Heart left ventricle (tissue), 16 donors: ENCODE data around the gene ANKZF1. TPM values are rescaled to one million over a fixed set of nuclear protein-coding genes. Genes with fewer than 3 reads are reported as not detected.

Source experiments
- ATAC-seq, 4 donors: fragments of 200-7000 bp; cut with Tn5 transposase; one replicate each; pipeline ENCODE4 v1.9.1; 2020 to 2022; ENCODE audit warnings: moderate library complexity in 4 of 4, mild to moderate bottlenecking in 3 of 4, moderate number of reproducible peaks in 1 of 4
- DNase-seq, 5 donors: peaks; one replicate each; pipeline ENCODE4 v3.0.0-alpha.2; 2020
- H3K27ac ChIP-seq, 12 donors: fragments of 200-600 bp; sonication (generic) in 4 of 12; one replicate each; pipeline versions ENCODE4 v1.5.0 to v1.8.0; 2016 to 2022; ENCODE audit warnings: mild to moderate bottlenecking in 2 of 12
- H3K27me3 ChIP-seq, 9 donors: fragments of 200-600 bp; sonication (generic) in 2 of 9; one replicate each; pipeline versions ENCODE4 v1.5.1 to v1.8.0; 2016 to 2022; ENCODE audit warnings: mild to moderate bottlenecking in 3 of 9
- H3K36me3 ChIP-seq, 9 donors: fragments of 200-600 bp; sonication (generic) in 2 of 9; one replicate each; pipeline versions ENCODE4 v1.5.0 to v1.8.0; 2018 to 2022; ENCODE audit warnings: mild to moderate bottlenecking in 2 of 9
- H3K4me1 ChIP-seq, 12 donors: fragments of 200-600 bp; sonication (generic) in 4 of 12; one replicate each; pipeline versions ENCODE4 v1.5.0 to v1.8.0; 2016 to 2022; ENCODE audit warnings: mild to moderate bottlenecking in 3 of 12
- H3K4me3 ChIP-seq, 12 donors: fragments of 200-600 bp; sonication (generic) in 4 of 12; one replicate each; pipeline versions ENCODE4 v1.5.0 to v1.8.0; 2017 to 2022; ENCODE audit warnings: mild to moderate bottlenecking in 9 of 12, moderate library complexity in 4 of 12
- H3K9me3 ChIP-seq, 12 donors: fragments of 200-600 bp; sonication (generic) in 4 of 12; one replicate each; pipeline versions ENCODE4 v1.5.0 to v1.8.0; 2016 to 2022; ENCODE audit warnings: mild to moderate bottlenecking in 1 of 12
- POLR2A ChIP-seq, 2 donors: fragments of 450-650 bp; IDR thresholded peaks; one replicate each; pipeline ENCODE4 v1.6.1; 2017; ENCODE audit warnings: antibody characterized with exemption in 2 of 2, mild to moderate bottlenecking in 2 of 2, moderate library complexity in 2 of 2
- WGBS, 4 donors: extraction: QIAGEN DNeasy Blood & Tissue Kit in 2 of 4; methylation state at CpG; one replicate each; pipeline versions ENCODE4 v1.1.5 to v1.1.7; 2013 to 2018; 5-methylcytosine and 5-hydroxymethylcytosine counted together
- intact Hi-C, 10 donors: fragments of 100-400 bp; cut with DNase I; formaldehyde crosslinking; loops; one replicate each; pipeline versions ENCODE4 v1.11.1 to v1.14.2; 2022
- polyA plus RNA-seq, 2 donors: library from polyadenylated mRNA; stranded (reverse); fragments of 200-250 nt; gene quantifications; one replicate each; pipeline ENCODE4 v1.2.3, GENCODE V29; 2013
- total RNA-seq, 9 donors: library from RNA; depleted of rRNA in 2 of 9; stranded (reverse); fragments of >200 nt in 2 of 9; fragmentation: NEBNext Ultra II Directional in 3 of 9; extraction: Animal tissue kit (Norgen Biotek cat#: 25700) in 3 of 9; gene quantifications; one replicate each; pipeline versions ENCODE4 v1.1.0 to v1.2.4, GENCODE V29; 2016 to 2023
- TF ChIP-seq, protein P1 (sequence below), 12 donors: fragments of 200-600 bp; sonication (generic) in 4 of 12; IDR thresholded peaks; one replicate each; pipeline versions ENCODE4 v1.5.0 to v1.8.0; 2018 to 2022; ENCODE audit warnings: antibody characterized with exemption in 12 of 12, mild to moderate bottlenecking in 5 of 12
- donor health status: ischemic (EF 13 %, LVEDD 7.1; RV severe dilation, severe dysfunction).
- donor health status: healthy with polysubstance abuse.
- donor health status: DM: no; HTN: yes; CAD: no.
- donor health status: DM: no; HTN: no; CAD: no.
- donor health status: ischemic (EF 25% LVEDD 6.9; RV normal size, moderate dysfunction).
- donor health status: ischemic (EF 25% LVEDD 5.7; RV mildly dilated, moderate dysfunction).
- donor health status: healthy.
- donor health status: DM: yes; HTN: yes; CAD: no.
- donor health status: ischemic (EF 35%, LVEDD 5.7; RV mildly dilated, moderate dysfunction).
- donor health status: nonischemic (EF 11% LVEDD 7.7; RV severe dilation, severe dysfunction).
- donor health status: DM: yes; HTN: yes; CAD: no.
- donor health status: PGD.
- donor health status: ischemic (EF 29% LVEDD 5.4; RV normal size, mild dysfunction).
- donor health status: nonischemic (EF 23%, LVEDD 6.1; RV moderate dilation, normal function).

The ANKZF1 gene
- total and polyA plus RNA-seq, 11 donors: 14.0 to 36.8 (median 26.3) TPM

DNA sequence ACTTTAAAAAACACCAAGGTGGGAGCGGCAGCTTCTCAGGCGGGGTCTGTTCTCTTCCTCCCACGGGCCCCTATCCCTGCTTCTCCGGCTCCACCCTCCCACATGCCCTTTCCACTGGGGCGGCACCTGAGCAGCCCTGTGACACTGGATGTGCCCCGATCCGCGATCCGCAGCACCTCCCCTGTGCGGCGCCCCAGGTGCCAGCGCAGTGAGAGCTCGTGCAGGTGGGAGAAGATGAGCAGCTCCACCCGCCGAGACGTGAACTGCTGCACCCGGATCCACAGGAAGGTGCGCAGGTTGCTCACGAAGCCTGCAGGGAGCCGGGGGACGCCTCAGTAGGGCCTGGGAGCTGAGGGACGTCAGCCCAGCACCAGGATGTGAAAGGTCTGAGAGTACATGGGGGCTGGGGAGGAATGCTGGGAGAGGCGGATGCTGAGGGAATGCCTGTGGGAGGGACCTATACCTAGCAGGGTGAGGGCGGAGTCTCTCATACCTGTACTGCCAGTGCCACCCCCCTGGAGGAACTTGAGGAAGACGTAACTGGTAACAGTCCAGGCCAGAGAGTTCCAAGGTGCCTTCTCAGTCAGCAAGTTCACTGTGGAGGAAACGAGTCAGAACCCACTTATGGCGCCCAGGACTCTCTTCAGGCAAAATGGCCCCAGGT, 13.6 kb upstream of the ANKZF1 start:
- H3K4me1 ChIP-seq: peaks cover 6 to 42% (median 33%) of the 10 kb centered on the region in 12 donors
- ATAC-seq: no peak
- DNase-seq: no peak
- WGBS, 4 donors: 93 to 95% (median 94%) methylated on average over 27 of the region's 27 CpGs
- TF ChIP-seq, protein P1, sequence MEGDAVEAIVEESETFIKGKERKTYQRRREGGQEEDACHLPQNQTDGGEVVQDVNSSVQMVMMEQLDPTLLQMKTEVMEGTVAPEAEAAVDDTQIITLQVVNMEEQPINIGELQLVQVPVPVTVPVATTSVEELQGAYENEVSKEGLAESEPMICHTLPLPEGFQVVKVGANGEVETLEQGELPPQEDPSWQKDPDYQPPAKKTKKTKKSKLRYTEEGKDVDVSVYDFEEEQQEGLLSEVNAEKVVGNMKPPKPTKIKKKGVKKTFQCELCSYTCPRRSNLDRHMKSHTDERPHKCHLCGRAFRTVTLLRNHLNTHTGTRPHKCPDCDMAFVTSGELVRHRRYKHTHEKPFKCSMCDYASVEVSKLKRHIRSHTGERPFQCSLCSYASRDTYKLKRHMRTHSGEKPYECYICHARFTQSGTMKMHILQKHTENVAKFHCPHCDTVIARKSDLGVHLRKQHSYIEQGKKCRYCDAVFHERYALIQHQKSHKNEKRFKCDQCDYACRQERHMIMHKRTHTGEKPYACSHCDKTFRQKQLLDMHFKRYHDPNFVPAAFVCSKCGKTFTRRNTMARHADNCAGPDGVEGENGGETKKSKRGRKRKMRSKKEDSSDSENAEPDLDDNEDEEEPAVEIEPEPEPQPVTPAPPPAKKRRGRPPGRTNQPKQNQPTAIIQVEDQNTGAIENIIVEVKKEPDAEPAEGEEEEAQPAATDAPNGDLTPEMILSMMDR (IDR thresholded peaks at IDR 0.05): no peak
- no peak for TF ChIP-seq POLR2A (IDR thresholded peaks at IDR 0.05)
- no peaks in the 10 kb centered on the region for H3K9me3 ChIP-seq
- no peaks in the 10 kb centered on the region for H3K27me3 ChIP-seq
- H3K36me3 ChIP-seq: peaks cover 0 to 62% (median 52%) of the 10 kb centered on the region in 9 donors
- H3K27ac ChIP-seq: peak overlapping the region in 1 of 12 donors; percentile 97
- no peak overlapping the region for H3K4me3 ChIP-seq
- intact Hi-C loops: loop anchor here in 4 of 10 donors (5.0 kb wide), 2 partner anchors 39 to 66 kb away; partner anchors contain the start of genes CNPPD1 (in 3 of the 4) and RETREG2 (in 3 of the 4)

DNA sequence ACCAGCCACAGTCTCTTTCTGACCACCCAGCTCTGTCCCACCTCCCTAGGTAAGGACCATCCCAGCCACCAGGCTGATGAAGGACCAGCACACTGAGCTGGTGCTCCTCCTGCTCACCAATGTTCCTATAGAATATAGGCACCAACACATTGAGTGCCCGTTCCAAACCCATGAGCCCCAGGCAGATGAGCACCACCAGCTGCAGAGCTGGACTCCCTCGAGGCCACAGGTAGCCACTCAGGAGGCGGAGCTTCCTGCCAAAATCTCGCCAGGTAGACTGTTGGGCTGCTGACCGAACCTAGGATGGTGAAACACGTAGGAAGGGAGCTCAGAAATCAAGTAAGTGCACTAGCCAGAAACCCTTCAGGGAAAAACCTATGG, 13.1 kb upstream of the ANKZF1 start:
- Histone ChIP-seq H3K4me3 (no peak overlapping the region), H3K27ac (peak overlapping the region in 3 of 12 donors; percentile 86 to 97 (median 90)), H3K36me3 (peaks cover 0 to 64% (median 54%) of the 10 kb centered on the region in 9 donors), H3K4me1 (peaks cover 6 to 42% (median 33%) of the 10 kb centered on the region in 12 donors), H3K9me3 (no peaks in the 10 kb centered on the region), H3K27me3 (no peaks in the 10 kb centered on the region)
- intact Hi-C loops: loop anchor here in 4 of 10 donors (5.0 kb wide), 2 partner anchors 39 to 66 kb away; partner anchors contain the start of genes CNPPD1 (in 3 of the 4) and RETREG2 (in 3 of the 4)
- 88 to 98% (median 94%) methylated on average over 6 of the region's 6 CpGs for WGBS, 4 donors
- no peak for ATAC-seq
- TF ChIP-seq, protein P1 (IDR thresholded peaks at IDR 0.05): no peak
- DNase-seq: no peak

DNA sequence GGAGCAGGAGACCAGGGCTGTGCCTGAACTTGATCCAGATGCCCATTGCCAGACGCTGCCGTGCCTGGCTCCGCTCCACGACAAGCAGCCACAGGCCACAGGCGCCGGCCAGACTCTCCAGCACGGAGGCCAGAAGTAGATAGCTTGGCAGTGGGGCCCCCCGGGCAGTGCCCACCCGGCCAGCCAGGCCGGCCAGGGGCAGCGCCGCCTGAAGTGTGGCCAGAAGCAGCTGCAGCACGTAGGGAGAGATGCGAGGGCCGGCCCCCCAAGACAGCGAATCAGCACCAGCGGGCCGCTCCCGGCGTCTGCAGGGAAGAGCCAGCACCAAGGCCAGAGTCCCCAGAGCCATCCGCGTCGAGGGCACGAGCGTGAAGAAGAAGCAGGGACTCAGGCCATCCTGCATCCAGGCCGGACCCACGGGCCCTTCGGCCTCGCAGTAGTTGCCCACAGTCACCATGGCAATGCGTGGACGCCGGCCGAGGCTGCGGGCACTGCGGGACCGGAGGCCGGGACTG, 11.3 kb upstream of the ANKZF1 start:
- Histone ChIP-seq H3K4me3 (peak overlapping the region; percentile 19 to 66 (median 58)), H3K9me3 (no peaks in the 10 kb centered on the region), H3K36me3 (peaks cover 3 to 67% (median 62%) of the 10 kb centered on the region in 9 donors), H3K27me3 (no peaks in the 10 kb centered on the region), H3K27ac (peak overlapping the region; percentile 68 to 97 (median 90)), H3K4me1 (peaks cover 6 to 42% (median 33%) of the 10 kb centered on the region in 12 donors)
- WGBS, 4 donors: 0% methylated on average over 16 to 37 of the region's 37 CpGs
- no peak for TF ChIP-seq POLR2A (IDR thresholded peaks at IDR 0.05)
- TF ChIP-seq, protein P1 (IDR thresholded peaks at IDR 0.05): peak in 1 of 12 donors; percentile 8
- DNase-seq: peak in 4 of 5 donors; percentile 71 to 81 (median 77)
- ATAC-seq: peak; percentile 35 to 67 (median 56)
- intact Hi-C loops: loop anchor here in 4 of 10 donors (5.0 kb wide), 2 partner anchors 41 to 64 kb away; partner anchors contain the start of genes CNPPD1 (in 3 of the 4) and RETREG2 (in 3 of the 4)
